Left renal cortex interstitium (tissue), 4 donors: ENCODE data around the gene CSTPP1. TPM values are rescaled to one million over a fixed set of nuclear protein-coding genes. Genes with fewer than 3 reads are reported as not detected.
"Not testable (repeated sequence)": the region's sequence is repeated elsewhere in the genome, so short reads cannot be mapped to it uniquely, and the experiment has no call there.

Experiments
- DNase-seq, 4 donors: peaks; one replicate each; pipeline ENCODE4 v3.0.0-alpha.2; 2013; ENCODE audit warnings: low read depth in 4 of 4, low spot score in 2 of 4, missing footprints in 1 of 4
- polyA plus RNA-seq, 4 donors: library from polyadenylated mRNA; unstranded; fragments of 120-200 nt; gene quantifications; one replicate each; pipeline ENCODE4 v1.2.1, GENCODE V29; 2013; ENCODE audit not compliant: insufficient read length in 4 of 4

CSTPP1 gene
- polyA plus RNA-seq, 4 donors: 54.3 to 60.4 (median 57.0) TPM

DNA sequence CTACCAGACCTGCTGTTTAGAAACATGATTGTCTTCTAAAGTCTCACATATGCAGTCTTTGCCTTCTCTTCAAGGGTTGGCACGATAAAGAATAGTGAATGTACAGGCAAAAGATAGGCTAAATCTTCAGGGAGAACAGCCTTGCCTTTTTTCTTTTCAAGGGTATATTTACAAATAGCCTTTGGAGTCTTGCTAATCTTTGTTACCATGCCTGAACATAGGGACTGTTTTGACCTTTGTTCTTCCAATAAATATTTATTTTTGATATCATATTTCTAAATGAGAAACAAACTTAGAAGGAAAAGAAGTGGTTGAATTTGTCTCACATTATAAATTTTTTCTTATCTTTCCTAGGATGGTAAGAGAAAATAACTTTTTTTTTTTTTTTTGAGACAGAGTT lies 12.7 kb downstream of the CSTPP1 start:
- no peak for DNase-seq

GRCh38 chr11:46951864-46952263 lies 15.3 kb downstream of the CSTPP1 start:
- DNase-seq: no peak

DNA sequence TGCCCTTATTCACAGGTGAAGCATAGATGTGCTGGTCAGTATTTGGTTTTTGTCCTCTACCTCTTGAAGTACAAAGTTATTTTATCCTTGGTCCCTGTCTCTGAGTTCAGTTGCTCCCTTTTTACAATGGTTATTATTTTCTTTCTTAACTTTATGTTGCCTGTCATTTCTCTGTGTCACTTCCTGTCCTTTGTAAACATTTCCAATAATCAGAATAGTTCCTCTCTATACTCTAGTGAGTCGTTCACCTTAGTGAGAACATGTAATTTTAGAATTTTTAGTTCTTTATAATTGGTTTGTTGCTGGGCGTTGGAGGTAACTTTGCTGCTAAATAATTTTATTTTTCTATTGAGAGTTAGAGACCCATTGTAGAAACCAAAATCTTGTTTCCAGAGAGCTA lies 16.0 kb downstream of the CSTPP1 start:
- no peak for DNase-seq

DNA sequence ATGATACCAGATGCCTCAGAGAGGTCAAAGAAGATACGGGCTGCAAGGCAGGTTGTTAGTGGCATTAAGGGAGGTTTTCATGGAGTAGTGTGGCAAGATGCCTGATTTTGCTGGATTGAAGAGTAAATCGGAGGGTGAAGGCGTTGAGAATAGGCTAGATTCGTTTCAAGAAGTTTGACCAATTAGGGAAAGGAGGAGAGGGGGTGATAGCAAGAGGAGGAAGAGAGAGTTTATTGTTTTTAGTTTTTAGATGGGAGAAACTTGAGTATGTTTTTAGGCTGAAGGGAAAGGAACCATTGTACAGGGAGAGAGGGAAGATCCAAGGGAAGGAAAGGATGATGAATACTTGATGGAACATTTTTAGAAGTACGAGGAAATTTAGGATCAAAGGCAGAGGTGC lies 16.5 kb downstream of the CSTPP1 start:
- DNase-seq: no peak

GRCh38 chr11:46958777-46959176 lies 22.2 kb downstream of the CSTPP1 start:
- DNase-seq: no peak

DNA sequence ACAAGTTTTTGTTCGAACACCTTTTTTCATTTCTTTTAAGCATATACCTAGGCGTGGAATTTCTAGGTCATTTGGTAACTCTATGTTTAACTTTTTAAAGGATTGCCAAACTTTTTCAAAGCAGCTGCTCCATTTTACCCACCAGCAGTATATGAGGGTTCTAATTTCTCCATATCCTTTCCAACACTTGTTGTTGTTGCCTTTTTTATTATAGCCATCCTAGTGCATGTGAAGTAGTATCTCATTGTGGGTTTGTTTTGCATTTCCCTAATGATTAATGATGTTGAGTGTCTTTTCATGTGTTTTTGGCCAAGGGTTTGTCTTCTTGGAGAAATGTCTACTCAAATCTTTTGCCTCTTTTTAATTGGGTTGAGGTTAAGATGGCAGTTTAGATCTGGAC lies 24.5 kb downstream of the CSTPP1 start:
- no peak for DNase-seq

GRCh38 chr11:46961886-46962285 lies 25.3 kb downstream of the CSTPP1 start:
- not testable (repeated sequence) for DNase-seq

DNA sequence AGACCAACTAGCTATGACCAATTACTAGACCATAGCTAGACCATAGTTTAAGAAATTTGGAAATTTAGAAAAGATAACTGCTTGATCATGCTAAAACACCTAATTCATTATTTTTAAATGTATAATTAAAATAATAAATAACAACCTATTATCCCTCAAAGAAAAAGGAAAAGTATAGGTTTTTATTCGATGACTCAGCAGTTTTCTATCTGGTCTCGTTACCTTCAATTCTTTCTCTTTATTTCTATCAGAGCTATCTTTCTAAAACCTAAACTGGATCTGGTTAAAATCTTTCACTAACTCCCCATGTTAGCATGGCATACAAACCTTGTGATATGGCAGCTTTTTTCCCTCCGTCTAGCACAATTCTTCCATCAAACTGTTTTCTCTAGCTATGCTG lies 27.3 kb downstream of the CSTPP1 start:
- DNase-seq: no peak

- no peak for DNase-seq
Measured at GRCh38 chr11:46966773-46967172, 30.2 kb downstream of the CSTPP1 start.

GRCh38 chr11:46967962-46968361 lies 31.4 kb downstream of the CSTPP1 start:
- no peak for DNase-seq

DNA sequence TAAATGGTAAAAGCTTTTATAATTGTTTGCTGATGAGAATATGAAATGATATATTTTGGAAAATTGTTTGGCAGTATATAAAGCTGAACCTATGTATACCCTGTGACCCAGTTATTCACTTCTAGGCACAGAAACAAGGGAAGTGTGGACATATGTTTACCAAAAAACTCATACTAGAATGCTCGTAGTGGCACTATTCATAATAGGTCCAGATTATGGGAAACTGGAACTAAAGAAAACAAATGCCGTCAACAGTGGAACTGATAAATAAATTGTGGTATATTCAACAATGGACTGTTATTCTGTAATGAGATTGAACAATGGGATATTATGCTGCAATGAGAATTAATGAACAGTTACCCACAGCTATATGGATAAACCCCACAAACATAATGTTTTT lies 32.8 kb downstream of the CSTPP1 start:
- no peak for DNase-seq

DNA sequence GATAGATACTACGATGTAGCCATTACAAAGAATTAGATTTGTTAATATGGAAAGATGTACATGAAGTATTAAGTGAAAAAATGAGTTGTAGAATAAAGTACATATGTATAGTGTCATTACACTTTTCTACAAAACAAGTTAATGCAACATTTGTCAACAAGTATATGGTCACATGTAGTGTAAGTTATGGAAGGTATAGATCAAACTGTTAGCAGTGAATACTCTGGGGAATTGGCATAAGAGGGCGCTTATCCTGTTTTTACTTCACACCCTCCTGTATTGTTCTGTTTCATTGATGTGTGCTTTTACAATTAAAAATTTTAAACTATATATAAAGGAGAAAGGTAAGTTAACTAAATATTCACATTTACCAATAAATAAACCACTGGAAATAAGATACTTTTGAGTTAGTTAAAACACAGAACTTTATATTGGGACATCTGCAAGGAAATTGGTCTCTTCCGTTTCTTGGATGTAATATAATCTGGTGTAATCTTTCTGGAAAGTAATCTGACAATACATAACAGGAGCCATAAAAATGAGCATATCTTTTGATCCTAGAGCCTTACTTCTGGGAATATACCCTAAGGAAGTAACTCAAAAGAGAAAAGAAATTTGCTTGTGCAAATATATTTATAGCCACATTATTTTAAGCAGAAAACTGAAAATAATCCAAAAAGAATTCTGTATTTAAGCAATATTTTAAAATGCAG lies 34.5 kb downstream of the CSTPP1 start:
- no peak for DNase-seq

DNA sequence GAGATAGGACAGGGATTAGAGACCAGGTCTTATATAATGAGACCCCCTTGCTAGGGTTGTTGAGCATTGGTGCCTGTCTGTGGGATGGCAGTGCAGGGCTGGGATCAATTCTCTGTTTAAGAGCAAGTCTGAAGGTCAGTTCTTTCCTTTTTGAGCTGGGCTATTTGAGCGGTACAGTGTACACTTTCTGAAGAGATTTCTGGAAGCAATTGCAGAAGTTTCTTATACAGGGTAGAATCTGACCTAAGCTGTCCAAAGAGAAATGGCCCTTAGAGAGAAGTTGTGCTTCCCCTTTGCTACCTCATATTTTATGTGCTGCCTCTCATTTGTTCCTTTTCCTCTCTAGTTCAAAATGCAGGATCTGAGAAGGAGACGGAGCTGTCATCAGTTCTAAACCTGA lies 35.8 kb downstream of the CSTPP1 start:
- DNase-seq: no peak

- no peak for DNase-seq
Measured at GRCh38 chr11:46972821-46973220, 36.3 kb downstream of the CSTPP1 start.

- DNase-seq: no peak
Measured at GRCh38 chr11:46976182-46976854, 39.8 kb downstream of the CSTPP1 start.

GRCh38 chr11:46977038-46977813 lies 40.7 kb downstream of the CSTPP1 start:
- no peak for DNase-seq

GRCh38 chr11:46978005-46978491 lies 41.5 kb downstream of the CSTPP1 start:
- no peak for DNase-seq

DNA sequence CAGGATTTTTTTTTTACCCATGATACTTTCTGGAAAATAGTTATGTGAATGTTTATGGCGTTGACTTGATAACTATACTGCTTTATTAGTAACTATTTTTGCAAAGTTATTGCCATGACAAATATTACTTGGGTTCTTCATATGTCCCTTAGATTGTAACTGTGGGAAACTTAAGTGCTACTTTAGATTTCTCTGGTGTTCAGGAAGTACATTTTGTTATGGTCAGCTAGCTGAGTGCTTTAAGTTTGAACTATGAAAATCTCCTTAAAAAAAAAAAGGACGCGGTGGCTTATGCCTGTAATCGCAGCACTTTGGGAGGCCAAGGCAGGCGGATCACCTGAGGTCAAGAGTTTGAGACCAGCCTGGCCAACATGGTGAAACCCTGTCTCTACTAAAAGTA lies 42.8 kb downstream of the CSTPP1 start:
- no peak for DNase-seq

DNA sequence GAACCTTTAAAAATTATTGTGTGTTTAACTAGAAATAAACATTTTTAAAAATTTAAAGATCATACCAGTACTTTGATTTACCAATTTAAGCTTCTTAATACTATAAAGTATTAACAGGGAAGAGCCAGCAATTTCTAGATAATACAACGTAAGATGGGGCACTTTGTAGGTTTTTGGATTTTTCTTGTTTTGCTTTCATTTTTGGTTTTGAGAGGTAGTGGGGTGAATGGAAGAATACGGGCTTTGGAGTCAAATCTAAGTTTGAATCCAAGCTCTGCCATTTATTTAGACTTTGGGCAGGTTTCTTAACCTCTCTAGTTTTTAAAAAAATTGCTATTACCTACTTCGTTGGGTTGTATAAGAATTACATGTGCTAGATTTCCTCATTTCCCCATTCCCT lies 44.9 kb downstream of the CSTPP1 start:
- no peak for DNase-seq

- no peak for DNase-seq
Measured at GRCh38 chr11:46982797-46983452, 46.4 kb downstream of the CSTPP1 start.

- DNase-seq: no peak
Measured at GRCh38 chr11:46983598-46983997, 47.0 kb downstream of the CSTPP1 start.
